Measurements from ENCODE around the gene PARVB. TPM values are rescaled to one million over a fixed set of nuclear protein-coding genes. Genes with fewer than 3 reads are reported as not detected.

The PARVB gene
- total RNA-seq, 1 donor from 2014 or later, result 79.9 TPM

- DNase-seq (ENCODE audit: low read depth), result no peak
- H3K4me3 ChIP-seq (ENCODE audit: low read depth, low read length), result no peak overlapping the region
- TF ChIP-seq, protein P1, sequence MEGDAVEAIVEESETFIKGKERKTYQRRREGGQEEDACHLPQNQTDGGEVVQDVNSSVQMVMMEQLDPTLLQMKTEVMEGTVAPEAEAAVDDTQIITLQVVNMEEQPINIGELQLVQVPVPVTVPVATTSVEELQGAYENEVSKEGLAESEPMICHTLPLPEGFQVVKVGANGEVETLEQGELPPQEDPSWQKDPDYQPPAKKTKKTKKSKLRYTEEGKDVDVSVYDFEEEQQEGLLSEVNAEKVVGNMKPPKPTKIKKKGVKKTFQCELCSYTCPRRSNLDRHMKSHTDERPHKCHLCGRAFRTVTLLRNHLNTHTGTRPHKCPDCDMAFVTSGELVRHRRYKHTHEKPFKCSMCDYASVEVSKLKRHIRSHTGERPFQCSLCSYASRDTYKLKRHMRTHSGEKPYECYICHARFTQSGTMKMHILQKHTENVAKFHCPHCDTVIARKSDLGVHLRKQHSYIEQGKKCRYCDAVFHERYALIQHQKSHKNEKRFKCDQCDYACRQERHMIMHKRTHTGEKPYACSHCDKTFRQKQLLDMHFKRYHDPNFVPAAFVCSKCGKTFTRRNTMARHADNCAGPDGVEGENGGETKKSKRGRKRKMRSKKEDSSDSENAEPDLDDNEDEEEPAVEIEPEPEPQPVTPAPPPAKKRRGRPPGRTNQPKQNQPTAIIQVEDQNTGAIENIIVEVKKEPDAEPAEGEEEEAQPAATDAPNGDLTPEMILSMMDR (conservative IDR thresholded peaks at IDR 0.05; ENCODE audit: low read depth, low read length), result no peak
These were observed 88.1 kb downstream of the PARVB start for GRCh38 chr22:44112191-44112590.

DNA sequence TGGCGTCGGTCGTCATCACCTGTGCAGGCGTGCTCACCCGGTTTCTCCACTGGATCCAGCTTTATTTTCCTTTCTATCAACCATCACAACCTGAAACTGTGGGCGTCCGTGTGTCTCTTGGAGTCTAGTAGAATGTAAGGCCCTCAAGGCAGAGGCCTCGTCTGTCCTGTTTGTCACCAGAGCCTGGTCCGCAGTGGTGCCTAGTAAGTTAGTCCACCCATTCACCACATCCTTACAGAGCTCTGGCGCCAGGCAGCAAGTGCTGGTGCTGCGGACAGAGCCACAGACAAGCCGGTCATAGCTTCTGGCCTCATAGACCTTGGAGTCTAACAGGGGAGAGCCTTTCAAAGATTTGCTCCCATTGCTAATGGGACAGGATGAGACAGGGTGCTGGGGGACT lies 92.2 kb downstream of the PARVB start:
- DNase-seq (ENCODE audit: low read depth), result no peak
- H3K4me3 ChIP-seq (ENCODE audit: low read depth, low read length), result no peak overlapping the region
- TF ChIP-seq, protein P1 (conservative IDR thresholded peaks at IDR 0.05; ENCODE audit: low read depth, low read length), result no peak

GRCh38 chr22:44116755-44117684 lies 92.9 kb downstream of the PARVB start:
- TF ChIP-seq, protein P1 (conservative IDR thresholded peaks at IDR 0.05; ENCODE audit: low read depth, low read length), result no peak
- no peak for DNase-seq (ENCODE audit: low read depth)
- no peak overlapping the region for H3K4me3 ChIP-seq (ENCODE audit: low read depth, low read length)

DNA sequence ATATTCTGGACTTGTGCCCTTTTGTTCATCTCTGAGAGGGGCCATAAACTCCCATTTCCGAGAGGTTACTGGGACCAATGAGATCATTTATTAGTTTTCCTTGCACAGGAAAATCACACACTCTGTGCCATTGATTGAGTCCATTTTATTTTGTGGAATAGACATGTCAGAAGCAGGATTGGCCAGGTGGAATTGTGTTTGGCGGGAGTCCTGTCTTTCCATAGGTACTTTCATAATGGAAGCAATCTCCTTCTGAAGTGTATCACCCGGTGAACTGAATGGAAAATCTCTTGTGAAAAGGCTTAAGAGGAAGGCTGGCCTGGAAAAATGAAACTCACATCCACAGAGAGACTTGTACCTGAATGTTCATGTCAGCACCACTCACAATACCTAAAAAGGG lies 93.6 kb downstream of the PARVB start:
- H3K4me3 ChIP-seq (ENCODE audit: low read depth, low read length), result no peak overlapping the region
- DNase-seq (ENCODE audit: low read depth), result no peak
- TF ChIP-seq, protein P1 (conservative IDR thresholded peaks at IDR 0.05; ENCODE audit: low read depth, low read length), result no peak

GRCh38 chr22:44118645-44119315 lies 94.7 kb downstream of the PARVB start:
- no peak overlapping the region for H3K4me3 ChIP-seq (ENCODE audit: low read depth, low read length)
- no peak for DNase-seq (ENCODE audit: low read depth)
- TF ChIP-seq, protein P1 (conservative IDR thresholded peaks at IDR 0.05; ENCODE audit: low read depth, low read length), result no peak

DNA sequence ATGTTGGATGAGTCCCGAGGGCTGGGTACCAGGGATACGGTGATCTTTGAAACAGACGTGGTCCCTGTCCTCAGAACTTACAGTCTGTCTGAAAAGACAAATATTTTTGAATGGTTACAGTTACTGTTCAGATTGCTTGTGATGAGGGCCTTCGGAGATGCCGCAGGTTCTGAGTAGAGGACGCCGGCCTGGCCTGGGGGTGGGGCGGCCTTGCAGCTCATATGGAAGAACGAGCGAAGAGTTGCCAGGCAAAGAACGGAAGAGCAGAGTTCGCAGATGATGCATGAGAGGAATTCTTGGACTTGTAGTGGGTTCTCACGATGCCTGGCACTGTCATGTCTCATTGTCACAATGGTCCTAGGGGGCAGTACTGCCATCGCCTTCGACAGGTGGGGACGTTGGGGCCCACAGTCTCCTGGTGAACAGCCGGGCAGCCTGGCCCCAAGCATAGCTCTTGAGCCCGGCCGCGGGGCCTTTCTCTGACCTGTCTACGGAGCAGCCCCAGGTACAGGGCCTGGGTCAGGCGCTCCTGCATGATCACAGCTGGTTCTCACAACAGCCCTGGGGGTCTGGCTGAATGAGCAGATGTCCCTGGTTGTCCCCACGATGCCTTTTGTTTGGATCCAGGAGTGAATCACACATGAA lies 95.7 kb downstream of the PARVB start:
- no peak overlapping the region for H3K4me3 ChIP-seq (ENCODE audit: low read depth, low read length)
- DNase-seq (ENCODE audit: low read depth), result no peak
- TF ChIP-seq, protein P1 (conservative IDR thresholded peaks at IDR 0.05; ENCODE audit: low read depth, low read length), result no peak

All from epithelial cell of proximal tubule (primary cell).